GM23248 (cell line): ENCODE data around the gene TFEB. TPM values are rescaled to one million over a fixed set of nuclear protein-coding genes. Genes with fewer than 3 reads are reported as not detected.

Experiments used
- DNase-seq: peaks from one replicate; pipeline ENCODE4 v3.0.0-alpha.2; 2015
- H2AFZ ChIP-seq: fragments of 200-600 bp; sonication (generic); 2 replicates; pipeline ENCODE4 v1.6.1; 2016; ENCODE audit warnings: antibody characterized with exemption
- H3F3A ChIP-seq: fragments of 200-600 bp; sonication (generic); 2 replicates; pipeline ENCODE4 v1.6.1; 2016; ENCODE audit warnings: mild to moderate bottlenecking, antibody characterized with exemption, mixed run types; ENCODE audit not compliant: insufficient read depth
- H3K27ac ChIP-seq: fragments of 200-600 bp; sonication (generic); 2 replicates; pipeline ENCODE4 v1.5.1; 2016; ENCODE audit warnings: mild to moderate bottlenecking
- H3K27me3 ChIP-seq: fragments of 200-600 bp; sonication (generic); replicated peaks from 2 replicates; pipeline ENCODE4 v1.6.1; 2016; ENCODE audit warnings: mild to moderate bottlenecking; ENCODE audit not compliant: insufficient read depth
- H3K36me3 ChIP-seq: fragments of 200-600 bp; sonication (generic); 2 replicates; pipeline ENCODE4 v1.6.1; 2016; ENCODE audit warnings: low read depth, mild to moderate bottlenecking
- H3K4me1 ChIP-seq: fragments of 200-600 bp; sonication (generic); 2 replicates; pipeline ENCODE4 v1.6.1; 2016; ENCODE audit warnings: mild to moderate bottlenecking; ENCODE audit not compliant: insufficient read depth
- H3K4me2 ChIP-seq: fragments of 200-600 bp; sonication (generic); one replicate; pipeline ENCODE4 v1.6.1; 2016; ENCODE audit warnings: mild to moderate bottlenecking; ENCODE audit not compliant: unreplicated experiment
- H3K4me3 ChIP-seq: fragments of 200-600 bp; sonication (generic); 2 replicates; pipeline ENCODE4 v1.5.1; 2016; ENCODE audit warnings: mild to moderate bottlenecking
- H3K79me2 ChIP-seq: fragments of 200-600 bp; sonication (generic); 2 replicates; pipeline ENCODE4 v1.6.1; 2016; ENCODE audit warnings: mild to moderate bottlenecking; ENCODE audit not compliant: insufficient read depth
- H3K9ac ChIP-seq: fragments of 200-600 bp; sonication (generic); 2 replicates; pipeline ENCODE4 v1.6.1; 2016; ENCODE audit warnings: mild to moderate bottlenecking
- H3K9me2 ChIP-seq: fragments of 200-600 bp; sonication (generic); 2 replicates; pipeline ENCODE4 v1.6.1; 2016; ENCODE audit warnings: mixed run types, mild to moderate bottlenecking, moderate library complexity; ENCODE audit not compliant: insufficient read depth
- H3K9me3 ChIP-seq: fragments of 200-600 bp; sonication (generic); one replicate; pipeline ENCODE4 v1.6.1; 2017; ENCODE audit warnings: low read depth
- H4K20me1 ChIP-seq: fragments of 200-600 bp; sonication (generic); 2 replicates; pipeline ENCODE4 v1.6.0; 2016; ENCODE audit not compliant: insufficient read depth
- EZH2 ChIP-seq: fragments of 200-600 bp; sonication (generic); IDR thresholded peaks from 2 replicates; pipeline ENCODE4 v1.6.1; 2018; ENCODE audit warnings: antibody characterized with exemption, mild to moderate bottlenecking; ENCODE audit not compliant: insufficient read depth, poor library complexity, severe bottlenecking
- EZH2phosphoT487 ChIP-seq: fragments of 200-600 bp; sonication (generic); IDR thresholded peaks from 2 replicates; pipeline ENCODE4 v1.6.1; 2018; ENCODE audit warnings: antibody characterized with exemption, moderate library complexity, mild to moderate bottlenecking, low read depth; ENCODE audit not compliant: insufficient read depth
- WGBS, 2 experiments: methylation state at CpG; one replicate each; pipeline ENCODE4 v1.1.6; 2015 to 2017; ENCODE audit warnings: low lambda C conversion rate in 2 of 2, low coverage in 1 of 2; ENCODE audit errors: missing lambda C conversion rate in 2 of 2; 5-methylcytosine and 5-hydroxymethylcytosine counted together
- in situ Hi-C: fragments of 300-500 bp; cut with MboI; formaldehyde crosslinking; loops from 2 replicates; pipeline ENCODE4 v1.15.0; 2020
- polyA plus RNA-seq: library from polyadenylated mRNA; unstranded; fragments of >200 nt; fragmentation: Nextera tagmentation; extraction: Ambion mirVana; gene quantifications from 2 replicates; pipeline ENCODE4 v1.2.1, GENCODE V29; 2016
- total RNA-seq: library from RNA; depleted of rRNA; stranded (reverse); fragments of >200 nt; shearing (Covaris generic); gene quantifications from 2 replicates; pipeline ENCODE4 v1.2.3, GENCODE V29; 2014

TFEB gene
- total and polyA plus RNA-seq, 2 experiments from 2014 or later, result 5.5 to 5.7 TPM

GRCh38 chr6:41746107-41746506 lies 10.7 kb upstream of the TFEB start:
- Histone ChIP-seq H3K9ac (no peak overlapping the region), H3K9me2 (no peaks in the 10 kb centered on the region), H3K27ac (no peak overlapping the region), H3K4me2 (no peak overlapping the region), H3K4me1 (no peaks in the 10 kb centered on the region), H3K36me3 (no peaks in the 10 kb centered on the region), H3K9me3 (no peaks in the 10 kb centered on the region), H4K20me1 (no peaks in the 10 kb centered on the region), H3F3A (no peaks in the 10 kb centered on the region), H2AFZ (no peak overlapping the region), H3K27me3 (no peaks in the 10 kb centered on the region; the same call in none of the 2 replicates), H3K79me2 (no peaks in the 10 kb centered on the region), H3K4me3 (no peak overlapping the region)
- DNase-seq, result no peak
- TF ChIP-seq EZH2phosphoT487 (no peak), EZH2 (no peak)
- WGBS, 2 experiments, result 66 to 69% methylated on average over 7 to 10 of the region's 10 CpGs
- in situ Hi-C loops, result no loop called here

GRCh38 chr6:41744236-41744787 lies 8.9 kb upstream of the TFEB start:
- in situ Hi-C loops, result no loop called here
- no peaks in the 10 kb centered on the region for H3F3A ChIP-seq

GRCh38 chr6:41743406-41744235 lies 8.2 kb upstream of the TFEB start:
- no peak overlapping the region for H3K27ac ChIP-seq
- no peaks in the 10 kb centered on the region for H3K9me3 ChIP-seq
- H3K9me2 ChIP-seq, result no peaks in the 10 kb centered on the region
- 74 to 83% methylated on average over 6 of the region's 6 CpGs for WGBS, 2 experiments
- H3K79me2 ChIP-seq, result no peaks in the 10 kb centered on the region
- no peak overlapping the region for H3K4me2 ChIP-seq
- H3K9ac ChIP-seq, result no peak overlapping the region
- no peak overlapping the region for H3K4me3 ChIP-seq
- no peak for DNase-seq
- no peaks in the 10 kb centered on the region for H3K36me3 ChIP-seq
- no peak for TF ChIP-seq EZH2
- no peak for TF ChIP-seq EZH2phosphoT487
- no peaks in the 10 kb centered on the region for H3K4me1 ChIP-seq
- H2AFZ ChIP-seq, result no peak overlapping the region
- no peaks in the 10 kb centered on the region; the same call in 1 of the 2 replicates for H3K27me3 ChIP-seq
- H3F3A ChIP-seq, result no peaks in the 10 kb centered on the region
- no peaks in the 10 kb centered on the region for H4K20me1 ChIP-seq
- in situ Hi-C loops, result no loop called here

More at GRCh38 chr6:41744236-41744787, 8.9 kb upstream of the TFEB start:
- Histone ChIP-seq H4K20me1 (no peaks in the 10 kb centered on the region), H3K79me2 (no peaks in the 10 kb centered on the region), H3K9ac (no peak overlapping the region), H3K9me2 (no peaks in the 10 kb centered on the region), H3K36me3 (no peaks in the 10 kb centered on the region), H3K4me3 (no peak overlapping the region), H3K4me1 (no peaks in the 10 kb centered on the region), H3K27ac (no peak overlapping the region), H2AFZ (no peak overlapping the region), H3K27me3 (no peaks in the 10 kb centered on the region; the same call in 1 of the 2 replicates), H3K4me2 (no peak overlapping the region), H3K9me3 (no peaks in the 10 kb centered on the region)
- TF ChIP-seq EZH2phosphoT487, result no peak
- TF ChIP-seq EZH2, result no peak
- no peak for DNase-seq
- WGBS, 2 experiments, result 74 to 79% methylated on average over 6 to 7 of the region's 7 CpGs

- Histone ChIP-seq H4K20me1 (no peaks in the 10 kb centered on the region), H3K4me3 (no peak overlapping the region), H3K9me3 (no peaks in the 10 kb centered on the region), H3K4me2 (no peak overlapping the region), H3K27me3 (no peaks in the 10 kb centered on the region; the same call in 1 of the 2 replicates), H3K79me2 (no peaks in the 10 kb centered on the region), H3F3A (no peaks in the 10 kb centered on the region), H3K36me3 (no peaks in the 10 kb centered on the region), H3K9ac (no peak overlapping the region), H2AFZ (no peak overlapping the region), H3K27ac (no peak overlapping the region), H3K9me2 (no peaks in the 10 kb centered on the region), H3K4me1 (no peaks in the 10 kb centered on the region)
- TF ChIP-seq EZH2, result no peak
- TF ChIP-seq EZH2phosphoT487, result no peak
- in situ Hi-C loops, result no loop called here
- whole genome bisulfite sequencing, 2 experiments, result 78 to 84% methylated on average over 14 to 20 of the region's 20 CpGs
- DNase-seq, result no peak
These were observed 6.5 kb upstream of the TFEB start for GRCh38 chr6:41741625-41742490.
